Vagina (tissue), 2 donors: ENCODE results near the gene LDLR. TPM values are rescaled to one million over a fixed set of nuclear protein-coding genes. Genes with fewer than 3 reads are reported as not detected.
"Not testable (repeated sequence)": the region's sequence is repeated elsewhere in the genome, so short reads cannot be mapped to it uniquely, and the experiment has no call there.

ENCODE experiments used
- DNase-seq, 2 donors: peaks; one replicate each; pipeline ENCODE4 v3.0.0-alpha.2; 2017; ENCODE audit errors: extremely low spot score in 2 of 2
- H3K27ac ChIP-seq: fragments of 200-600 bp; sonication (generic); one replicate; pipeline ENCODE4 v1.5.1; 2019
- H3K27me3 ChIP-seq: fragments of 200-600 bp; sonication (generic); one replicate; pipeline ENCODE4 v1.5.1; 2019
- H3K36me3 ChIP-seq, 2 donors: fragments of 200-600 bp; sonication (generic); one replicate each; pipeline ENCODE4 v1.5.1; 2017 to 2019
- H3K4me1 ChIP-seq: fragments of 200-600 bp; sonication (generic); one replicate; pipeline ENCODE4 v1.5.1; 2019
- H3K4me3 ChIP-seq, 2 donors: fragments of 200-600 bp; sonication (generic); 1 replicate in 1 of 2; 2 replicates in 1 of 2; pipeline ENCODE4 v1.5.1; 2016 to 2019
- H3K9me3 ChIP-seq: fragments of 200-600 bp; sonication (generic); one replicate; pipeline ENCODE4 v1.5.1; 2019
- POLR2A ChIP-seq, 2 donors: fragments of 450-650 bp; IDR thresholded peaks; one replicate each; pipeline ENCODE4 v1.6.1; 2017; ENCODE audit warnings: antibody characterized with exemption in 2 of 2, mild to moderate bottlenecking in 2 of 2, moderate library complexity in 2 of 2
- POLR2AphosphoS5 ChIP-seq, 2 donors: sonication (generic); formaldehyde crosslinking; IDR thresholded peaks; one replicate each; pipeline ENCODE4 v1.9.0; 2017; ENCODE audit warnings: antibody characterized with exemption in 2 of 2, mild to moderate bottlenecking in 2 of 2, low read depth in 1 of 2; ENCODE audit not compliant: insufficient read depth in 1 of 2
- intact Hi-C: fragments of 100-400 bp; cut with DNase I; formaldehyde crosslinking; loops from one replicate; pipeline ENCODE4 v1.15.1; 2023
- microRNA-seq: library from miRNA; unstranded; fragments of <30 nt; microRNA quantifications from one replicate; pipeline ENCODE4, GENCODE V29; 2017; ENCODE audit warnings: borderline number of aligned reads, borderline replicate concordance
- total RNA-seq: library from RNA; depleted of rRNA; stranded (reverse); fragments of >200 nt; gene quantifications from one replicate; pipeline ENCODE4 v1.2.3, GENCODE V29; 2016
- TF ChIP-seq, protein P1 (sequence below), 3 experiments: fragments of 450-650 bp in 2 of 3; fragments of 200-600 bp in 1 of 3; sonication (generic) in 1 of 3; IDR thresholded peaks; one replicate each; pipeline ENCODE4 v1.5.1; 2017 to 2019; ENCODE audit warnings: antibody characterized with exemption in 3 of 3, mild to moderate bottlenecking in 2 of 3, moderate library complexity in 2 of 3

The LDLR gene
- total RNA-seq, 1 donor from 2014 or later, result 135 TPM

DNA sequence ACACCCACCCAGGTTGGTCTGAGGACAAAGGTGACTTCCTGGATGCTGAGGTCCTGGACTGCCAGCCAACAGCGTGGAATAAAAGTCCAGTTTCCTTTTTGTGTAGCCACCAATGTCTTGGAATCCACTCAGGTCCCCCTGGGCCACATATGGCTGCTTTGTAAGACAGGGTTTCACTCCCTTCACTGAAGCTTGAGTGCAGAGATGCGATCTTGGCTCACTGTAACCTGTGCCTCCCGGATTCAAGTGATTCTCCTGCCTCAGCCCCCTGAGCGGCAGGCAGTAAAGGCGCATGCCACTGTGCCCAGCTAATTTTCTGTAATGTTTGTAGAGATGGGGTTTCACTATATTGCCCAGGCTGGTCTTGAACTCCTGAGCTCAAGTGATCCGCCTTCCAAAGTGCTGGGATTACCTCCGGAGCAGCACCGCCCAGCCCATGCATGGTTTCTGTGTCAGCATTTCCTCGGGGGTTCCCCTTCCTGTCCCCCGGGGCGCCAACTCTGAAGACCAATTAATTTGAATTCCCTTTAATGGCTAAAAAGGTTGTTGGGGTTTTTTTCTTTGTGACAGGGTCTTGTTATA lies 90.5 kb downstream of the LDLR start:
- TF ChIP-seq POLR2AphosphoS5 (IDR thresholded peaks at IDR 0.05; ENCODE audit: insufficient read depth in 1 of 2, low read depth in 1 of 2) (peak in 1 of 2 donors; percentile 27), POLR2A (IDR thresholded peaks at IDR 0.05) (no peak)
- TF ChIP-seq, protein P1, sequence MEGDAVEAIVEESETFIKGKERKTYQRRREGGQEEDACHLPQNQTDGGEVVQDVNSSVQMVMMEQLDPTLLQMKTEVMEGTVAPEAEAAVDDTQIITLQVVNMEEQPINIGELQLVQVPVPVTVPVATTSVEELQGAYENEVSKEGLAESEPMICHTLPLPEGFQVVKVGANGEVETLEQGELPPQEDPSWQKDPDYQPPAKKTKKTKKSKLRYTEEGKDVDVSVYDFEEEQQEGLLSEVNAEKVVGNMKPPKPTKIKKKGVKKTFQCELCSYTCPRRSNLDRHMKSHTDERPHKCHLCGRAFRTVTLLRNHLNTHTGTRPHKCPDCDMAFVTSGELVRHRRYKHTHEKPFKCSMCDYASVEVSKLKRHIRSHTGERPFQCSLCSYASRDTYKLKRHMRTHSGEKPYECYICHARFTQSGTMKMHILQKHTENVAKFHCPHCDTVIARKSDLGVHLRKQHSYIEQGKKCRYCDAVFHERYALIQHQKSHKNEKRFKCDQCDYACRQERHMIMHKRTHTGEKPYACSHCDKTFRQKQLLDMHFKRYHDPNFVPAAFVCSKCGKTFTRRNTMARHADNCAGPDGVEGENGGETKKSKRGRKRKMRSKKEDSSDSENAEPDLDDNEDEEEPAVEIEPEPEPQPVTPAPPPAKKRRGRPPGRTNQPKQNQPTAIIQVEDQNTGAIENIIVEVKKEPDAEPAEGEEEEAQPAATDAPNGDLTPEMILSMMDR (IDR thresholded peaks at IDR 0.05), result no peak
- intact Hi-C loops, result no loop called here
- peaks cover 44% of the 10 kb centered on the region for H3K4me1 ChIP-seq
- H3K9me3 ChIP-seq, result no peaks in the 10 kb centered on the region
- H3K27me3 ChIP-seq, result no peaks in the 10 kb centered on the region
- H3K27ac ChIP-seq, result peak overlapping the region; percentile 80
- no peak for DNase-seq
- H3K36me3 ChIP-seq, result peaks cover 3 to 46% of the 10 kb centered on the region in 2 donors
- no peak overlapping the region for H3K4me3 ChIP-seq

DNA sequence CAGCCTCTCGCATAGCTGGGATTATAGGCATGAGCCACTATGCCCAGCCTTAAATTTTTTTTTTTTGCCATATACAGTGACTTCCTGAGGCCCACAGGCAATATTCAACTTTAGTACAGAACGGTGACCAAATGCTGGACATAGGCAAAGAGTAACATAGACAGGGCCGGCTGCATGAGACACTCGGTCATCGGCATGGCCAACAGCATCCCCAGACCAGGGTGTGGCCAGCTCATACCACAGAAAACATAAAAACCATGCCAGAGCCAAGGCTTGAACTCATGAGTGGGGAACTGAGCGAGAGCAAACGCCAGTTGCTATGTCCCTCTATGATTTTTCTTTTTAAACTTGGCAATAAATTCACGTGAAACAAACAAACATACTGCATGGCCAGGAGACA lies 91.1 kb downstream of the LDLR start:
- peaks cover 50% of the 10 kb centered on the region for H3K4me1 ChIP-seq

DNA sequence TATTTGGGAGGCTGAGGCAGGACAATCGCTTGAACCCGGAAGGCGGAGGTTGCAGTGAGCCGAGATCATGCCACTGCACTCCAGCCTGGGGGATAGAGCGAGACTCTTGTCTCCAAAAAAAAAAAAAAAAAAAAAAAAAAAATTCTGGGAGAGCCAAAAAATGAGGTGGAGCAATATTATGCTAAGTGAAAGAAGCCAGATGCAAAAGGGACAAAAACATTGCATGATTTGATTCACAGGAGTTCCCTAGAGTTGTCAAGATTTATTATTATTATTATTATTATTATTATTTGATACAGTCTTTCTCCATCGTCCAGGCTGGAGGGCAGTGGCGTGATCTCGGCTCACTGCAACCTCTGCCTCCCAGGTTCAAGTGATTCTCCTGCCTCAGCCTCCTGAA lies 91.7 kb downstream of the LDLR start:
- DNase-seq, H3K9me3 ChIP-seq, H3K4me3 ChIP-seq, intact Hi-C loops, H3K27me3 ChIP-seq: not testable (repeated sequence)
- peaks cover 3 to 49% of the 10 kb centered on the region in 2 donors for H3K36me3 ChIP-seq
- H3K4me1 ChIP-seq, result peaks cover 56% of the 10 kb centered on the region
- peak overlapping the region; percentile 80 for H3K27ac ChIP-seq

More for the DNA sequence above, 91.1 kb downstream of the LDLR start:
- H3K27ac ChIP-seq, result peak overlapping the region; percentile 80
- no peak overlapping the region for H3K4me3 ChIP-seq
- no peak for DNase-seq
- TF ChIP-seq, protein P1 (IDR thresholded peaks at IDR 0.05), result no peak
- TF ChIP-seq POLR2A (IDR thresholded peaks at IDR 0.05), result no peak
- TF ChIP-seq POLR2AphosphoS5 (IDR thresholded peaks at IDR 0.05; ENCODE audit: insufficient read depth in 1 of 2, low read depth in 1 of 2), result no peak
- intact Hi-C loops, result no loop called here
- no peaks in the 10 kb centered on the region for H3K27me3 ChIP-seq
- no peaks in the 10 kb centered on the region for H3K9me3 ChIP-seq
- peaks cover 3 to 48% of the 10 kb centered on the region in 2 donors for H3K36me3 ChIP-seq

DNA sequence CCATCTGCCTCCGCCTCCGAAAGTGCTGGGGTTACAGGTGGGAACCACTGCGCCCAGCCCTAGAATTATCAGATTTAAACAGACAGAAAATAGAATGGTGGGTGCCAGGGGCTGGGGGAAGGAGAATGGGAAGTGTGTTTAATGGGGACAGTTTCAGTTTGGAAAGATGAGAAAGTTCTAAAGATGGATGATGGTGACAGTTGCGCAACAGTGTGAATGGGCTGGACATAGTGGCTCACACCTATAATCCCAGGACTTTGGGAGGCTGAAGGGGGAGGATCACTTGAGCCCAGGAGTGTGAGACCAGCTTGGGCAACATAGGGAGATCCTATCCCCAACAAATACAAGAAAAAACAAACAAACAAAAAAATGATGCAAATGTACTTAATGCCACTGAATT lies 92.2 kb downstream of the LDLR start:
- TF ChIP-seq, protein P1 (IDR thresholded peaks at IDR 0.05), result no peak
- TF ChIP-seq POLR2AphosphoS5 (IDR thresholded peaks at IDR 0.05; ENCODE audit: insufficient read depth in 1 of 2, low read depth in 1 of 2), result no peak
- no peak for TF ChIP-seq POLR2A (IDR thresholded peaks at IDR 0.05)
- Histone ChIP-seq H3K4me3 (no peak overlapping the region), H3K27me3 (no peaks in the 10 kb centered on the region), H3K36me3 (peaks cover 3 to 44% of the 10 kb centered on the region in 2 donors), H3K4me1 (peaks cover 61% of the 10 kb centered on the region), H3K9me3 (no peaks in the 10 kb centered on the region), H3K27ac (peak overlapping the region; percentile 80)
- no peak for DNase-seq
- intact Hi-C loops, result no loop called here

Small RNA genes lying within 50 kb of the gene (microRNA-seq; reads per million reads assigned to microRNA genes)
- 1.9 reads per million for gene MIR6886

Other genes with a start within 250 kb of the LDLR start
- gene C19orf38, start 241.0 kb upstream of the LDLR start, total RNA-seq, result 2.5 TPM
- 28.2 TPM for gene CARM1, start 217.9 kb upstream of the LDLR start, total RNA-seq
- gene YIPF2, start 160.8 kb upstream of the LDLR start, total RNA-seq, result 42.7 TPM
- gene TIMM29, start 160.7 kb upstream of the LDLR start, total RNA-seq, result 21.9 TPM
- 90.4 TPM for gene SMARCA4, start 128.4 kb upstream of the LDLR start, total RNA-seq
- gene SPC24, start 66.3 kb downstream of the LDLR start, total RNA-seq, result 2.7 TPM
- 486 TPM for gene KANK2, start 108.1 kb downstream of the LDLR start, total RNA-seq
- not detected for gene ANGPTL8, start 150.2 kb downstream of the LDLR start, total RNA-seq
- gene DOCK6, start 173.1 kb downstream of the LDLR start, total RNA-seq, result 65.8 TPM
- not detected for gene TSPAN16, start 206.7 kb downstream of the LDLR start, total RNA-seq